ENCODE measurements around the gene ID2. TPM values are rescaled to one million over a fixed set of nuclear protein-coding genes. Genes with fewer than 3 reads are reported as not detected.

Gene ID2
- polyA plus RNA-seq, 2 donors, result 12.7 to 23.1 TPM

DNA sequence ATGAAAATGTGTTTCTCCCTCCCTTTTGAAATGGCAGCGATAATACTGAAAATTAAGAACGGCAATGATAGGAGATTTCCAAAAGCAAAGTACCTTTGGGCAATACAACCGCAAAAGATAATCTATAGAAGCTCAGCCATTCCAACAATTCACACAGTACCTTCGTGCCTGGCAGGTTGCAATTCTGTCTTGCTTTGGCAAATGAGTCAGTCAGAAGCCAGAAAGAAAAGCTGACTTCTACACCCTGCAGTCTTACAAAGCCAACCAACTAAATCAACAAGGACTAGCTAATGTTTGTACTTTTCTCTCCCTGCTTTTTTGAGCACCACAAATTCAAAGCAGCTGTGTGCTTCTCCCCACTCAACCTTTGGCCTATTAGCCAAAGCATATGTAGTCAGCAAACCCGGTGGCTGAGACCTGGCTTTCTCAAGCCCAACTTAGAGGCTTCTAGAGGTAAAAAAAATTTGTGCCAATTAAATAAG lies 25.7 kb upstream of the ID2 start:
- Histone ChIP-seq H3K27ac (ENCODE audit: low read depth in 2 of 2, low read length in 1 of 2) (no peak overlapping the region), H3K36me3 (ENCODE audit: control insufficient read depth in 2 of 2, insufficient read depth in 2 of 2, low read length in 1 of 2) (no peaks in the 10 kb centered on the region), H3K27me3 (ENCODE audit: control insufficient read depth in 1 of 2, insufficient read depth in 2 of 2, low read length in 2 of 2) (no peaks in the 10 kb centered on the region), H3K4me1 (ENCODE audit: control insufficient read depth in 2 of 2, insufficient read depth in 2 of 2, low read length in 1 of 2) (no peaks in the 10 kb centered on the region), H3K4me3 (ENCODE audit: low read depth in 1 of 2, low read length in 2 of 2) (no peak overlapping the region), H3K9me3 (ENCODE audit: control insufficient read depth in 2 of 2, insufficient read depth in 1 of 2, low read depth in 1 of 2, low read length in 1 of 2) (no peaks in the 10 kb centered on the region)
- WGBS, 2 donors, result 71 to 79% methylated on average over 5 of the region's 5 CpGs

GRCh38 chr2:8656811-8657210 lies 25.0 kb upstream of the ID2 start:
- Histone ChIP-seq H3K4me3 (ENCODE audit: low read depth in 1 of 2, low read length in 2 of 2) (no peak overlapping the region), H3K36me3 (ENCODE audit: control insufficient read depth in 2 of 2, insufficient read depth in 2 of 2, low read length in 1 of 2) (no peaks in the 10 kb centered on the region), H3K4me1 (ENCODE audit: control insufficient read depth in 2 of 2, insufficient read depth in 2 of 2, low read length in 1 of 2) (no peaks in the 10 kb centered on the region), H3K27ac (ENCODE audit: low read depth in 2 of 2, low read length in 1 of 2) (no peak overlapping the region), H3K9me3 (ENCODE audit: control insufficient read depth in 2 of 2, insufficient read depth in 1 of 2, low read depth in 1 of 2, low read length in 1 of 2) (no peaks in the 10 kb centered on the region), H3K27me3 (ENCODE audit: control insufficient read depth in 1 of 2, insufficient read depth in 2 of 2, low read length in 2 of 2) (no peaks in the 10 kb centered on the region)
- WGBS, 2 donors, result 86 to 89% methylated on average over 4 of the region's 4 CpGs

DNA sequence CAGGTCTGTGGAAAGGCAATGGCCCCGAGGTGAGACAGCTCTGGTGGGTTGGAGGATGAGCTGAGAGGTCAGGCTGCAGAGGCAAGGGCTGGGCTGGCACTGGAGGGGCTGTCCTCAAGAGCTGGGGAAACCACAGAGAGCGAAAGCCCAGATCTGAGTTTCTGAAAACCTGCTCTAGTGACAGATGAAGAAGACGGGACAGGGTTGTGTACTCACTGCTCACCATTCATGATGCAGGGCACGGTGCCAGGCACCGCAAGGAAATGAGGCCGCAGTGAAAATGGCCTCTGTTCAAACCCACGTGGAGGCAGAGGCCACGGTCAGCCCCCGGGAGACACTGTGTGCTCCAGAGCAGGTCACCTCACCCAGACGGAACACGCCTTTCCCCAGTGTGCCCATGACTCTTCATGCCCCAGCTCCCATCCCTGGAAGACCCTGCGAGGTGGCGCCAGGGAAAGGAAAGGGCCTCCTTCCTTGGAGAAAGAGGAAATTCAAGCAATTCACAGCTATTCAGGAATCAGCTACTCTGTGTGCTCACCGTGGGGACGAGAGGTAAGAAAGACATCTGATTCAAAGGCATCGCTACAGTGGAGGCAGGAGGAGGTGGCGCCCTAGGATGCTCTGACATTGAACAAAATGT lies 24.3 kb upstream of the ID2 start:
- no peaks in the 10 kb centered on the region for H3K27me3 ChIP-seq (ENCODE audit: control insufficient read depth in 1 of 2, insufficient read depth in 2 of 2, low read length in 2 of 2)
- no peak overlapping the region for H3K27ac ChIP-seq (ENCODE audit: low read depth in 2 of 2, low read length in 1 of 2)
- WGBS, 2 donors, result 80 to 82% methylated on average over 17 of the region's 17 CpGs
- no peak overlapping the region for H3K4me3 ChIP-seq (ENCODE audit: low read depth in 1 of 2, low read length in 2 of 2)
- H3K4me1 ChIP-seq (ENCODE audit: control insufficient read depth in 2 of 2, insufficient read depth in 2 of 2, low read length in 1 of 2), result no peaks in the 10 kb centered on the region
- H3K36me3 ChIP-seq (ENCODE audit: control insufficient read depth in 2 of 2, insufficient read depth in 2 of 2, low read length in 1 of 2), result no peaks in the 10 kb centered on the region
- H3K9me3 ChIP-seq (ENCODE audit: control insufficient read depth in 2 of 2, insufficient read depth in 1 of 2, low read depth in 1 of 2, low read length in 1 of 2), result no peaks in the 10 kb centered on the region

- WGBS, 2 donors, result 94% methylated on average over 22 of the region's 22 CpGs
- Histone ChIP-seq H3K9me3 (ENCODE audit: control insufficient read depth in 2 of 2, insufficient read depth in 1 of 2, low read depth in 1 of 2, low read length in 1 of 2) (no peaks in the 10 kb centered on the region), H3K27ac (ENCODE audit: low read depth in 2 of 2, low read length in 1 of 2) (no peak overlapping the region), H3K4me3 (ENCODE audit: low read depth in 1 of 2, low read length in 2 of 2) (no peak overlapping the region), H3K27me3 (ENCODE audit: control insufficient read depth in 1 of 2, insufficient read depth in 2 of 2, low read length in 2 of 2) (no peaks in the 10 kb centered on the region), H3K4me1 (ENCODE audit: control insufficient read depth in 2 of 2, insufficient read depth in 2 of 2, low read length in 1 of 2) (no peaks in the 10 kb centered on the region), H3K36me3 (ENCODE audit: control insufficient read depth in 2 of 2, insufficient read depth in 2 of 2, low read length in 1 of 2) (no peaks in the 10 kb centered on the region)
These were observed 23.6 kb upstream of the ID2 start for GRCh38 chr2:8658064-8658862.

DNA sequence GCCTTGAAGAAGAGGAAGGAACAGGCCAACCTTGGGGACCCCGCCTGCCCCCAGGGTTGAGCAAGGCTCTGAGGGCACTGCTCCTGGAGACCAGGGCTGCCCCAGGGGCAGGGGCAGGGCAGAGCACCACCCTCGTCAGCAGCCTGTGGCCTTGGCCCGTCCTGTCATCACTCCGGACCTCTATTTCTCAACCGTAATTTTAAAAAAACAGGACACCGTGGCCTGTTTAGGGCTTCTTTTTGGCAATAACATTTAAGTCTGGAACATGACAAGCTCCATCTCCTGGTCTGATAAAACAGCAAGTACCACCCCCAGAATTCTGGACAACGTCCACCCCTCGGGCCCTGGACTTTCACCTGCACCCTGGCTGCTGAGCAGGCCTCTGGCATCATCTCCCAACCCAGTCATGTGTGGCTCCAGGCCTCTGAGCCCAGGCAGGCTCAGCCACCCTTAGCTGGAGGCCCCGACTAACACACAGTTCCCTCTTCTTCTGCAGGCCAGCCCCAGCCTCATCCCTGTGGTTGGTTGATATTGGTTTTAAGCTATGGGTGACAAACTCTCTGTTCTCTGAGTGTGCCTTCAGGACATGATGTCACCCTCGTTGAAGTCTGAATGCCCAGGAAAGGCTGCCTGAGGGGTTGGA lies 22.6 kb upstream of the ID2 start:
- no peaks in the 10 kb centered on the region for H3K27me3 ChIP-seq (ENCODE audit: control insufficient read depth in 1 of 2, insufficient read depth in 2 of 2, low read length in 2 of 2)
- no peaks in the 10 kb centered on the region for H3K9me3 ChIP-seq (ENCODE audit: control insufficient read depth in 2 of 2, insufficient read depth in 1 of 2, low read depth in 1 of 2, low read length in 1 of 2)
- 86 to 88% methylated on average over 10 of the region's 10 CpGs for WGBS, 2 donors
- H3K27ac ChIP-seq (ENCODE audit: low read depth in 2 of 2, low read length in 1 of 2), result no peak overlapping the region
- H3K36me3 ChIP-seq (ENCODE audit: control insufficient read depth in 2 of 2, insufficient read depth in 2 of 2, low read length in 1 of 2), result no peaks in the 10 kb centered on the region
- H3K4me1 ChIP-seq (ENCODE audit: control insufficient read depth in 2 of 2, insufficient read depth in 2 of 2, low read length in 1 of 2), result no peaks in the 10 kb centered on the region
- no peak overlapping the region for H3K4me3 ChIP-seq (ENCODE audit: low read depth in 1 of 2, low read length in 2 of 2)

GRCh38 chr2:8659735-8660492 lies 21.9 kb upstream of the ID2 start:
- WGBS, 2 donors, result 87 to 89% methylated on average over 18 of the region's 18 CpGs
- H3K27ac ChIP-seq (ENCODE audit: low read depth in 2 of 2, low read length in 1 of 2), result no peak overlapping the region
- H3K9me3 ChIP-seq (ENCODE audit: control insufficient read depth in 2 of 2, insufficient read depth in 1 of 2, low read depth in 1 of 2, low read length in 1 of 2), result no peaks in the 10 kb centered on the region
- H3K27me3 ChIP-seq (ENCODE audit: control insufficient read depth in 1 of 2, insufficient read depth in 2 of 2, low read length in 2 of 2), result no peaks in the 10 kb centered on the region
- H3K4me1 ChIP-seq (ENCODE audit: control insufficient read depth in 2 of 2, insufficient read depth in 2 of 2, low read length in 1 of 2), result no peaks in the 10 kb centered on the region
- no peaks in the 10 kb centered on the region for H3K36me3 ChIP-seq (ENCODE audit: control insufficient read depth in 2 of 2, insufficient read depth in 2 of 2, low read length in 1 of 2)
- H3K4me3 ChIP-seq (ENCODE audit: low read depth in 1 of 2, low read length in 2 of 2), result no peak overlapping the region

- Histone ChIP-seq H3K36me3 (ENCODE audit: control insufficient read depth in 2 of 2, insufficient read depth in 2 of 2, low read length in 1 of 2) (no peaks in the 10 kb centered on the region), H3K27me3 (ENCODE audit: control insufficient read depth in 1 of 2, insufficient read depth in 2 of 2, low read length in 2 of 2) (no peaks in the 10 kb centered on the region), H3K4me1 (ENCODE audit: control insufficient read depth in 2 of 2, insufficient read depth in 2 of 2, low read length in 1 of 2) (no peaks in the 10 kb centered on the region), H3K9me3 (ENCODE audit: control insufficient read depth in 2 of 2, insufficient read depth in 1 of 2, low read depth in 1 of 2, low read length in 1 of 2) (no peaks in the 10 kb centered on the region), H3K4me3 (ENCODE audit: low read depth in 1 of 2, low read length in 2 of 2) (no peak overlapping the region), H3K27ac (ENCODE audit: low read depth in 2 of 2, low read length in 1 of 2) (no peak overlapping the region)
- WGBS, 2 donors, result 87 to 88% methylated on average over 6 of the region's 6 CpGs
These were observed 20.6 kb upstream of the ID2 start for GRCh38 chr2:8661235-8661634.

GRCh38 chr2:8661736-8662135 lies 20.1 kb upstream of the ID2 start:
- no peaks in the 10 kb centered on the region for H3K9me3 ChIP-seq (ENCODE audit: control insufficient read depth in 2 of 2, insufficient read depth in 1 of 2, low read depth in 1 of 2, low read length in 1 of 2)
- WGBS, 2 donors, result 76 to 87% methylated on average over 7 of the region's 7 CpGs
- H3K36me3 ChIP-seq (ENCODE audit: control insufficient read depth in 2 of 2, insufficient read depth in 2 of 2, low read length in 1 of 2), result no peaks in the 10 kb centered on the region
- no peak overlapping the region for H3K27ac ChIP-seq (ENCODE audit: low read depth in 2 of 2, low read length in 1 of 2)
- H3K27me3 ChIP-seq (ENCODE audit: control insufficient read depth in 1 of 2, insufficient read depth in 2 of 2, low read length in 2 of 2), result no peaks in the 10 kb centered on the region
- H3K4me3 ChIP-seq (ENCODE audit: low read depth in 1 of 2, low read length in 2 of 2), result no peak overlapping the region
- H3K4me1 ChIP-seq (ENCODE audit: control insufficient read depth in 2 of 2, insufficient read depth in 2 of 2, low read length in 1 of 2), result no peaks in the 10 kb centered on the region

DNA sequence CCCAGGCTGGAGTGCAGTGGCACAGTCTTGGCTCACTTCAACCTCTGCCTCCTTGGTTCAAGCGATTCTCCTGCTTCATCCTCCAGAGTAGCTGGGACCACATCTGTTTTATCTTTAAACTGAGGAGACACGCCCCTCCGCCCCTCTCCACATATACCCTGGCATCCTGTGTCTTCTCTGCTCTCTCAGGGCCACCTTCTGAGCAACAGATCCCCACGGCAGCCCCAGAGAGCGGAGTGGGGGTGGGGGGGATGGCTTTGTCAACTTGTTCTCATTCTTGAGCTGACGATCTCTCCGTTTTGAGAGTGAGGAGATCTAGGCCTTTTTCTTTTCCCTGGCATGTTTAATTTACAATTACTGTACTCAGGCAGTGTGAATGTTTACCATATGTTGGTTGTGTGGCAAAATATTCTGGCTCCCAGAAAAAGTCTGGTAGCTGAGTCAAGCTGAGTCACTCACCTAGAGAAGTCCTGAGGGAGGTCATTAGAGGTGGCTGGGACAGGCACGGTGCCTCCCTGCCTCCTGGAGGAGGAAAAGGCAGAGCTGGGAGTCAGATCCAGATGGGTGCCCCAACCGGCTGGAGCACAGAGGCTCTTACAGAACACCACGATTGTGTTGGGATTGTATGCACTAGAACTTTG lies 19.5 kb upstream of the ID2 start:
- Histone ChIP-seq H3K9me3 (ENCODE audit: control insufficient read depth in 2 of 2, insufficient read depth in 1 of 2, low read depth in 1 of 2, low read length in 1 of 2) (no peaks in the 10 kb centered on the region), H3K4me1 (ENCODE audit: control insufficient read depth in 2 of 2, insufficient read depth in 2 of 2, low read length in 1 of 2) (no peaks in the 10 kb centered on the region), H3K36me3 (ENCODE audit: control insufficient read depth in 2 of 2, insufficient read depth in 2 of 2, low read length in 1 of 2) (no peaks in the 10 kb centered on the region), H3K27ac (ENCODE audit: low read depth in 2 of 2, low read length in 1 of 2) (peak overlapping the region in 1 of 2 donors; percentile 15), H3K4me3 (ENCODE audit: low read depth in 1 of 2, low read length in 2 of 2) (no peak overlapping the region), H3K27me3 (ENCODE audit: control insufficient read depth in 1 of 2, insufficient read depth in 2 of 2, low read length in 2 of 2) (no peaks in the 10 kb centered on the region)
- 74 to 76% methylated on average over 10 of the region's 10 CpGs for WGBS, 2 donors

Data from esophagus (tissue), 2 donors.